Bronchial epithelial cell (primary cell): ENCODE data around the gene GALR2. TPM values are rescaled to one million over a fixed set of nuclear protein-coding genes. Genes with fewer than 3 reads are reported as not detected.

Experiments used
- DNase-seq: peaks from one replicate; pipeline ENCODE4 v3.0.0-alpha.2; 2010; ENCODE audit warnings: low read depth
- FAIRE-seq: peaks from 2 replicates; lab custom pipeline; 2011; peaks lifted over from hg19 to GRCh38; lab: Jason Lieb, UNC
- H3K27me3 ChIP-seq: 2 replicates; pipeline ENCODE4 v1.5.1; 2011; ENCODE audit warnings: low read length; ENCODE audit not compliant: control insufficient read depth, insufficient read depth
- H3K36me3 ChIP-seq: 2 replicates; pipeline ENCODE4 v1.5.1; 2011; ENCODE audit warnings: low read length; ENCODE audit not compliant: control insufficient read depth, insufficient read depth
- H3K4me3 ChIP-seq: 2 replicates; pipeline ENCODE4 v1.5.1; 2011; ENCODE audit warnings: mild to moderate bottlenecking, low read depth, low read length, control low read depth
- total RNA-seq: library from RNA; depleted of rRNA; stranded (reverse); fragments of >200 nt; gene quantifications from 2 replicates; pipeline ENCODE4 v1.2.1, GENCODE V29; 2014
- TF ChIP-seq, protein P1 (sequence below): IDR thresholded peaks from 2 replicates; pipeline ENCODE4 v1.5.1; 2011; ENCODE audit warnings: mild to moderate bottlenecking, moderate library complexity, low read length, control low read depth, inconsistent platforms; ENCODE audit not compliant: insufficient read depth, severe bottlenecking

Gene GALR2
- total RNA-seq, 1 donor from 2014 or later: not detected

DNA sequence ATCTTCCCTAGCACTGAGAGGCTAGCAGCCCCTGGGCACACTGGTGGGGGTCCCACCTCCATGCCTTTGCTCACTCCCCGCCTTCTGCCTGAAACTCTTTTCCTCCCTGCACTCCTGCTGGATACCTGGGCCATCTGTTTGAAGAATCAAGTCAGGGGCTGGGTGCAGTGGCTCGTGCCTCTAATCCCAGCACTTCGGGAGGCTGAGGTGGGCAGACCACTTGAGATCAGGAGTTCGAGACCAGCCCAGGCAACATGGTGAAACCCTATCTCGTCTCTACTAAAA is 50.8 kb downstream of the GALR2 start:
- no peaks in the 10 kb centered on the region for H3K27me3 ChIP-seq
- FAIRE-seq (no peak), DNase-seq (no peak)
- TF ChIP-seq, protein P1, sequence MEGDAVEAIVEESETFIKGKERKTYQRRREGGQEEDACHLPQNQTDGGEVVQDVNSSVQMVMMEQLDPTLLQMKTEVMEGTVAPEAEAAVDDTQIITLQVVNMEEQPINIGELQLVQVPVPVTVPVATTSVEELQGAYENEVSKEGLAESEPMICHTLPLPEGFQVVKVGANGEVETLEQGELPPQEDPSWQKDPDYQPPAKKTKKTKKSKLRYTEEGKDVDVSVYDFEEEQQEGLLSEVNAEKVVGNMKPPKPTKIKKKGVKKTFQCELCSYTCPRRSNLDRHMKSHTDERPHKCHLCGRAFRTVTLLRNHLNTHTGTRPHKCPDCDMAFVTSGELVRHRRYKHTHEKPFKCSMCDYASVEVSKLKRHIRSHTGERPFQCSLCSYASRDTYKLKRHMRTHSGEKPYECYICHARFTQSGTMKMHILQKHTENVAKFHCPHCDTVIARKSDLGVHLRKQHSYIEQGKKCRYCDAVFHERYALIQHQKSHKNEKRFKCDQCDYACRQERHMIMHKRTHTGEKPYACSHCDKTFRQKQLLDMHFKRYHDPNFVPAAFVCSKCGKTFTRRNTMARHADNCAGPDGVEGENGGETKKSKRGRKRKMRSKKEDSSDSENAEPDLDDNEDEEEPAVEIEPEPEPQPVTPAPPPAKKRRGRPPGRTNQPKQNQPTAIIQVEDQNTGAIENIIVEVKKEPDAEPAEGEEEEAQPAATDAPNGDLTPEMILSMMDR: no peak
- H3K36me3 ChIP-seq: no peaks in the 10 kb centered on the region
- no peak overlapping the region for H3K4me3 ChIP-seq

- DNase-seq (no peak), FAIRE-seq (no peak)
- TF ChIP-seq, protein P1: no peak
- Histone ChIP-seq H3K27me3 (no peaks in the 10 kb centered on the region), H3K36me3 (no peaks in the 10 kb centered on the region), H3K4me3 (no peak overlapping the region)
These were observed 51.3 kb downstream of the GALR2 start for GRCh38 chr17:76125922-76126321.

Other genes with a start within 250 kb of the GALR2 start
- 4.7 and 17.0 TPM in 2 replicates for gene UNC13D, start 230.4 kb upstream of the GALR2 start, total RNA-seq
- gene WBP2, start 219.4 kb upstream of the GALR2 start, total RNA-seq: 17.9 and 20.2 TPM in 2 replicates
- gene TRIM47, start 196.2 kb upstream of the GALR2 start, total RNA-seq: 10.5 and 14.6 TPM in 2 replicates
- gene TRIM65, start 177.8 kb upstream of the GALR2 start, total RNA-seq: 13.2 and 21.1 TPM in 2 replicates
- 27.4 and 31.7 TPM in 2 replicates for gene MRPL38, start 169.9 kb upstream of the GALR2 start, total RNA-seq
- gene FBF1, start 133.7 kb upstream of the GALR2 start, total RNA-seq: 10.5 and 16.0 TPM in 2 replicates
- 39.8 and 49.5 TPM in 2 replicates for gene ACOX1, start 95.6 kb upstream of the GALR2 start, total RNA-seq
- 19.6 and 24.5 TPM in 2 replicates for gene TEN1, start 95.5 kb upstream of the GALR2 start, total RNA-seq
- gene CDK3, start 73.9 kb upstream of the GALR2 start, total RNA-seq: 0.64 and 1.3 TPM in 2 replicates
- 27.1 and 93.3 TPM in 2 replicates for gene EVPL, start 47.5 kb upstream of the GALR2 start, total RNA-seq
- gene SRP68, start 2.3 kb upstream of the GALR2 start, total RNA-seq: 42.9 and 54.8 TPM in 2 replicates
- not detected in 2 replicates for gene ZACN, start 4.4 kb downstream of the GALR2 start, total RNA-seq
- 41.9 and 49.5 TPM in 2 replicates for gene EXOC7, start 29.0 kb downstream of the GALR2 start, total RNA-seq
- not detected in 2 replicates for gene FOXJ1, start 66.5 kb downstream of the GALR2 start, total RNA-seq
- not detected in 2 replicates for gene RNF157, start 165.7 kb downstream of the GALR2 start, total RNA-seq
- gene UBALD2, start 190.6 kb downstream of the GALR2 start, total RNA-seq: 3.4 and 7.3 TPM in 2 replicates
- 2.1 and 3.8 TPM in 2 replicates for gene QRICH2, start 233.5 kb downstream of the GALR2 start, total RNA-seq